SW480 (cell line): ENCODE measurements around the gene ATP4B.

Source experiments
- DNase-seq: peaks from one replicate; pipeline ENCODE4 v3.0.0-alpha.2; 2016; ENCODE audit warnings: low spot score

Gene ATP4B

DNA sequence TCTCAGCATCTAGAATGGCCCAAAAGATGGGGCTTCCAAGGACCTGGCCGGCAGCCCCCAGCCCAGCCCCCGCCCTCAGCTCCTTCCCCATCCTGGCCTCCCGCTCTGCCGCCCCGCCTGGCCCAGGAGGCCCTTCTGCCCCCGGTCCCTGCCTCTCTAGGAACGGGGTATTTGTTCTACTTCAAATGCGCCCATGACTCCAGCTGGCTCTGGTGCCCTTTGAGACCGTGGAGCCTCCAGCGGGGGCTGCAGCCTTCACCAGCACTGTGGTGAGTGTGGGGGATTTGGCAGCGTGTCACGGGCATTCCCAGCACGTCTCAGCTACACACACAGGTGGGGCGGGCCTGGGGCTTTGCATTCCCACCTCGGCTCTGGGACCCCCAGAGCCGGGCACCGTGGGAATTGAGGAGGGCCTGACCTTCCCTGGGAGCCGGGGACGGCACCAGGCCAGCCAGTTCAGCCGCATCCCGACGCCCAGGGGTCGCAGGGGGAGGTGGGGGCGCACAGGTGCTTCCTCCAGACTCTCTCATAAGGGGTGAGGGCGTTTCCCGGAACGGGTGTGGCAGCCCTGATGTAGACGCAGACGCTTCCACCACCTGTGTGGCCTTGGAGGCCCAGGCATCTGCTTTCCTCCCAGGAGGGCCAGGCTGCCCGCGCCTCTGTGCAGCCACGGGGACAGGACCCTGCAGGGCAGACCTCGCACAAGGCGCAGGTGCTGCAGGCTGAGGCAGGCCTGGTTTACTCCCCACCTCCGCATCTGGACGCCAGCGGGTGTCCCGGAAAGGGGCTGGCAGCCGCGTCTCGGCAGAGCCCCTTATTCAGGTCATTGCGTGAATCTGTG is 947 bp downstream of the ATP4B start:
- no peak for DNase-seq

DNA sequence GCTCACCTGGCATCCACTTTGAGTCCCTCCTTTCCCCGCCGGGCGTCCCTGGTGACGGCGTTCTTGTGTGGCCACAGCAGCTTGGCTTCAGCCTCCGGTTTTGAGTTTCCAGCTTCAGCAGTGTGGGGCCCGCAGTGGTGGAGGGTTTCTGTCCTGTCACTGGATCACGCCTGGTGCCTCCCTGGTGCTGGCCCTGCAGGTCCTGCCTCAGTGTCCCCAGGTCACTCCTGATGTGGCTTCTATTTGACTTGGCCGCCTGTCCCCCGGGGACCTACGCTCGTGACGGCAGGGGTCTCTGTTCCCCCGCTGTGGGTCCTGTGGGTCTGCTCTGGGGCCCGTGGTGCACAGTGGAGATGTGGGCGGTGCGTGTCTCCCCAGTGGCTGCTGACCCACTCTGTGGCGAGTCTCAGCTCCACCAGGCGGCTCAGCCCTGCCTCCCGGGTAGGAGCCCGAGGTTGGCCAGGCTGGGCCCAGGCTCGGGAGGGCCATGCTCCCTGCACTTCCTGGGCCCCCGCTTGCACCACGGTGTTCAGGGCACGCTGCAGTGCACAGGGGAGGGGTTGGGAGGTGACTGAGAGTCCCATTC is 1.9 kb downstream of the ATP4B start:
- no peak for DNase-seq

DNA sequence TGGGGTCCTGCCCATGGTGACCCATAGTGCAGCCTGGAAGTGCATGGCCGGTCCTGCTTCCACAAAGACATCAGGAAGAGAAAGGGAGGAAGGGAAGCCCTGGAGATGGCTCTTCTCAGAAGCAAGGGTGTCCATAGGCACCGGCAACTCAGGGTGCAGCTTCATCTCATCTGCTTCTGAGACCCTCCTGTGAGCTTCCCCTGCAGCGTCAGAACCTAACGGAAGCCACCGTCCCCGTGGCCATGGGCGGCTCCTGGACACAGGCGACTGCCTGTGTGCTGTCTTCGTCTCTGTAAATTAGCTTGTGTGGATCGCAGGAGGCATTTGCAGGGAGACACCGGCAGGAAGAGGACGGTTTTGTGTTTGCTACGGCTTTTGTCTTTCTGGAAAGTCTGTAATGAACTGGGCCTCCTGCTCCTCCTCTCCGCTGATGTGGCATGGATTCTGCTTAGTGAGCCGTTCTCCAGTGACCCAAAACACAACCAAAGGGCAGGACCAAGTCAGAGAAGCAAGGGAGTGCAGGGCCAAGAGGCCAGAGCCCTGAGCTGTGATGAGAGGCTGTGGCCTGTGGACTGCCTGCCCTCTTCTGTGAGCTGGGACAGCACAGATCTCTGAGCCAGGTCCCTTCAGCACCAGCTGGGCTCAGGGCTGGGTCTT is 2.5 kb downstream of the ATP4B start:
- DNase-seq: no peak

DNA sequence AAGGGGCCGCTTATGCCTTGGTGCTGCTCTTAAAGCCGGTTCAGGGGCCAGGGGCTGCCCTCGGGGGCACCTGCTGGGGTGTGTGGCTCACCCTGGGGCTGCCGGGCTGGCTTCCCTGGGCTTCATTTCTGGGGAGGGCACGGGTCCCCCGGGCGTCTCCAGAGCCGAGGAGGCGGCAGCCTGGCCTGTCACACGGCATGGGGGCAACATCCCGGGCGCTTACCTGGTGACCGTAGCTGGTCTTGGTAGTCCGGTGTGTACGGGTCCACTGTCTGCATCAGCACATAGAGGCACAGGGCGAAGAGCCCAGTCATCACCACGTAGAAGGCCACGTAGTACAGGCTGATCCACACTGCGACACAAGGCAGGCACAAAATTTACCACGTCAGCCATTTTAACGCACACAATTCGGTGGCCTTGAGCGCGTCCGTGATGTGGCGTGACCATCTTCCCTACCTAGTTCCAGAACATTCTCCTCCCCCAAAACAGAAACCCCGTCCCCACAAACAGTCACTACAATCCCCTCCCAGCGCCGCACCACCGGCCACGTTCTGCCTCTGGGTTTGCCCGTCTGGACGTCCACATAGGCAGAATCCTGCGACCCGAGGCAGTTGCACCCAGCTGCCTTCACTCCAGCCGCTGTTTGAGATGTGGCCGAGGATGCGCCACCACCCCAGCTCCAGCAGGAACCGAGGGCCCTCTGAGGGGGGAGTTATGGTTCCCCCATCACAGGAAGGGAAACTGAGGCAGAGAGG is 3.2 kb downstream of the ATP4B start:
- DNase-seq: no peak

DNA sequence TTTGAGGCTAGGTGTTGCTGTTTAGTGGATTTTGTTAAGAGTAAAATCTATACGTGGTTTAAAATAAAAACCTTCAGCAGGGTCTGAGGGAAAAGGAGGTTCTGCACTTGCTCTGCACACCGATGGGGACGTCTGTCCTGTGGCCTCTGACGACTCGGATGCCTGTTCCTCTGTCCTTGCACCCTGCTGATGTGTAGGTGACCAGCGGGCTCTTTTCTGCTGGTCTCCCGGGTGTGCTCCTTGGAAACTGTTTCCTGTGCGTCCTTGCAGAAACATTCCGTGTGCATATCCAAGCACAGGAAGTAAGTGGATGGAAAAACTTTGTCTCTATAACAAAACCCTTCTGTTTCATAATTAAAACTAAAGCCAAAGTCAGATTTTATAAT is 3.8 kb downstream of the ATP4B start:
- DNase-seq: no peak

DNA sequence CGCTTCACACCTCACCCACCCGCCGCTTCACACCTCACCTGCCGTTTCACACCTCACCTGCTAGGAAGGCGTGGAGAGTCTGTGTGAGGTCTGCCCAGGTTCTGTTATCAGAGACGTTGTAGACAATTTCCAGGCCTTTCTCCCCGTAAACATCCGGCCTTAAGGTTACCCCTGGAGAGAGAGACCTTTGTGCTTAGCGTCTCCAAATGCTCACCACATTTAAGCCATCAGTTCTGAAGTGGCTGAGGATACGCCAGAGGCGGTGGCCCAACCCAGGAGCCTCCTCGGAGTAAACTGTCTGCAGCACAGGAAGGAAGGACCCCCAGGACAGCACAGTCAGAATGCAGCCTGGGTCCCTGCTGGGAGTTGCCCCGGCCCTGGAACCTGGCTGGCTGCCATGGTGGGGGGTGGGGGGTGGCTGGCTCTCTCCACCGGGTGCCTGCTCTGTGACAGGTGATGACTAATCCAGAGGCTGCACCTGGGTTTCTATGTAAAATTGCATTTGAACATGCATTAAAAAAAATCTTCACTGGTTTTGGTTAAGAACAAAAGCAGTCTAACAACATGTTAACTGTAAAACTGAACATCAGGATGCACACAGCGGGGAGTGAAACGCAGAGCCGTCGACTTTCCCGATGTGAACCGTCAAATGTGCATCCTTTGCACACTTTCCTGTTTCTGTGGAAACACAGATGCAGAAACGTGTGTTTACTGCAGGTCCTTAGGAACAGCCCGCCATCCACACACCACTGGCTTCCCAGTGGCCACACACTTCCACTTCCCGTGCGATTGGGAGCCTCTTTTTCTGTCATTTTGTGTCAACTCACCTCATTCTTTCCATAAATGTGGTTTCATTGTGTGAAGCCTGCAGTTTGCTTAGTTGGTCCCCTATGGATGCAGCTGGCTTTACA is 4.5 kb downstream of the ATP4B start:
- DNase-seq: no peak

DNA sequence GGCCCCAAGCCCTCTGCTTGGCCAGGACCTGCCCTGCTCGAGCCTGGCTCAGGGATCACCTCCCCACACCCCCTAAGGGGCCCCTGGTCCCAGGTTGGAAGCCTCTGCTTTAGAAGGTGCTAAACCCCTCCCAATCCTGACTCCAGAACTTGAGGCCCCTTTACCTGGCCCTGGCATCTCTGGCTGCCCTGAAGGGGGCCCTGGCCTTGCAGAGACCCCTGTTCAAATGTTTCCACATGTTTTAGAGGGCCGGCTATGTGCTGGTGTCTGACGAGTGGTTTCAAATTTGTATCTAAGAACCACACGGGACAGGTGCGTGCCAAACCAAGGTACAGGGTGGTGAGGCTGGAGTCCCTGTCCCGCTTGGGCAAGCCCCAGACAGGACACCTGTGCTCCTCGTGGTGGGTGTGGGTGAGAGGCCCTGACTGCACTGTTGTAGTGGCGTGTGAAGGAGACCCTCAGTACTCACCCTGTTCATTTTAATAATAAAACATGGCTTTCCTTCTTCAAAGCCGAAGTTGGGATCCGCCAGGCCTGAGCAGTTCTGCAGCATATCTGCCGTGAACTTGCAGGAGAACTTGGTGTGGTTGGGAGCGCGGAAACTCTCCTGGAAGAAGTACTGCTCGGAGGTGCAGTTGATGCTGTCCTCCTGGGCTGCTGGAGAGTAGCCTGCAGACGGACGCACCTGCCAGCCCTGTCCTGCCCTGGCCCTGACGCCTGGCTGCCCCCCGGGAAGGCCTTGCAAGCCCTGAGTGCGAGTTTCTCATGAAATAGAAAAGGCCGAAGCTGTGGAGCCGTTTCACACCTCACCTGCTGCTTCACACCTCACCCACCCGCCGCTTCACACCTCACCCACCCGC is 5.4 kb downstream of the ATP4B start:
- DNase-seq: no peak

DNA sequence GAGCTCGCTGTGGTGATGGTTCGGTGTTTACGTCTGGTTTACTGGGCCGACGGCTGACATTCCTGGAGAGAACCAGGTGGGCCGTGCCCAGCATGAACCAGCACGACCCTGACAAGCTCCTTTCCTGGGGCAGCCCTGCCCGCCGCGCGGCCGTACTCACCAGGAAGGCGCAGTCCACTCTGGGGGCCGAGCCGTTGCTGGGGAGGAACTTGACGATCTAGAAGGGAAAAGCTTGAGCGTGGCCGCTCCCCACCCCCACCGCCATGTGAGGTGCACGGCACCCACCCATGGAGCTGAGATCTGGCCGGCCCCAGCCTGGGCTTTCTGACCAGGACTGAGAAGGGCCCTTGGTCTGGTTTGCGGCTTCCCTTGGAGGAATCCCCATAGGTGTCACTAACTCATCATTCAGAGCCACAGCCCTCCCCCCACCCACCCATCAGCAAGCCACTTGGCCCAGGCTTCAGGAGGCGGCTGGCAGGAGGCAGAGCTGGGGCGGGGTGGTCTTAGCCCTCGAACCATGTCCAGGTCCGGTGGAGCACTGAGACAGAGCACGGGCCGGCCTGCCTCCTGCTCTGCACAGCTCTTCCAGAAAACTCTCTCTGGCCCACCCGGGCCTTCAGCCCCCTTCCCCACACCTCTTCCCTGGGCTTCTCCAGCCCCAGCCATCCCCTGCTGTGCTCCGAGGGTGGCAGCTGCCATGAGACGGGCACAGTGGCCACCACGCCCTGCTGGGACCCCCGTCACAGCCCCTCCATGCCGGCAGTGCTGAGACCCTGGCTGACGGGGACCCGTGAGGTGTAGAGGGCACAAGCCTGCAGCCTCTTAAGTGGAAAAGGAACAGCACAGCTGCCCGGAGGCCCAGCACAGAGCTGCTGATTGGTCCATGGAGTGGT is 6.2 kb downstream of the ATP4B start:
- DNase-seq: no peak

DNA sequence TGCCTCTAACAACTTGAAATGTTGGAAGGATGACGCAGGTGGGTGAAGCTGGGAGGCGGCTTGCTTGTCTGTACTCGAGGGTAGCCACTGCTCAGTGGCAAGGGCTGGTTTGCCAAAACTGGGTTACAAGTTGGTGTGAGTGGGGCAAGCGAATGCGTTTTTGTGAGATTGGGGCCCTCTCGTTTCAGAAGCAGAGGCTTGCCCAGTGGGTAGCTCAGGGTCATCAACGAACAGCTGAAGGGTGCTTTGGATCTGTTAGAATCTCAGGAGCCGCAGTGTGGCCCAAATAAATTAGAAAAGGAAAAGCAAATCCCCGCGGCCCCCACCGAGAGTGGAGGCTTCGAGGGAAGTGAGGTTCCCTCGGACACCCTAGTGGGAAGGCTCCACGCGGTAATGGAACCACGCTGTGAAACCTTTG is 7.3 kb downstream of the ATP4B start:
- no peak for DNase-seq

DNA sequence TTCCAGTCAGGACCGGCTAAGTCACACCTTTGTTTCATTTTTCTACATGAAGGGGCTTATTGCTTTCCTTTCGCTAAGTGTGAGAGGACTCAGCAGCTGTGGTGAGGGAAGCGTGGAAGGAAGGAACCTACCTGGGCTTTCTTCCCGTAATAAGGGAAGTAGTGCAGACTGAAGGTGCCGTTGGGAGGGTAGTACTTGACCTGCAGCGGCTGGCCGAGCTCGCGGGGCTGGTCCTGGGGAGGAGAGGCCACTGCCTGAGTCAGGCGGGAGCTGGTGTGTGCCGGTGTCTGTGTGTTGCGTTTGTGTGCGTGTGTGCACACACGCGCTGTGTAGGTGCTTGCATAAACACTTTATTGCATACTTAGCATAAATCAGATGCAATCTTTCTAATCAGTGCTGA is 7.7 kb downstream of the ATP4B start:
- no peak for DNase-seq

DNA sequence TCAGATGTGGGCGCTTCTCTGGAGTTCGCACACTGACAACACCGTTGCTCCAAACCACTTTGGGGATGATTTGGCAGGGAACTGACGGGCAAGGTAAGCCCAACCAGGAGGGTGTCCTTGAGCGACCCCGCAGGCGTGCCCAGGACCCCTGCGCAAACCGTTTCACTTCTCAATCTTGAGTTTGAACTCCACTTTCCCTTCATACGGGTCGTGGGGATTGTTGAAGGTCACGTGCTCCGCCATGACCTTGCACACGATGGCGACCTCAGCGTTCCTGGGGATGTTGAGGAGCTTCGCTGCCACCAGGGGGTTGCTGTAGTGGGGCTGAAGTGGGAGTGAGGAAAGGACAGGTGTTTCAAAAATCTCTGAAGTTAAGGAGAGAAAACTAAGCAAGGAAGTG is 8.8 kb downstream of the ATP4B start:
- DNase-seq: no peak

DNA sequence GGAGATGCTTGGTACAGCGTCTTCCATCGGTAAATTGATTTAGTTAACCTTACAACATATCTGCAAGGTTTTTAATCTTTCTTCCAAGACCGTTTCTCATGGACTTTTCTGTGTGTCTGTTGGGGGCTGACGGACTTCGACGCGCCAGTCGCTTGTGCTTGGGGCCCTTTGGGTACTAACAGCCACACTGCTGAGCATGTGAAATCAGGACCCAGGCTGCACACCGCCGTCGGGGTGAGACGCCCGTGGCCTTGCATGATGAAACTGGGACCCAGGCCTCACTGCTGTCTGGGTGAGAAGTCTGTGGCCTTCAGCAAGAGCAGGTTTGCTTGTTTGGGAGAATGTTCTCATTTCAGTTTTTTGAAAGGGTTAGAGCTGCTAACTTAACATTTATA is 9.8 kb downstream of the ATP4B start:
- DNase-seq: no peak

DNA sequence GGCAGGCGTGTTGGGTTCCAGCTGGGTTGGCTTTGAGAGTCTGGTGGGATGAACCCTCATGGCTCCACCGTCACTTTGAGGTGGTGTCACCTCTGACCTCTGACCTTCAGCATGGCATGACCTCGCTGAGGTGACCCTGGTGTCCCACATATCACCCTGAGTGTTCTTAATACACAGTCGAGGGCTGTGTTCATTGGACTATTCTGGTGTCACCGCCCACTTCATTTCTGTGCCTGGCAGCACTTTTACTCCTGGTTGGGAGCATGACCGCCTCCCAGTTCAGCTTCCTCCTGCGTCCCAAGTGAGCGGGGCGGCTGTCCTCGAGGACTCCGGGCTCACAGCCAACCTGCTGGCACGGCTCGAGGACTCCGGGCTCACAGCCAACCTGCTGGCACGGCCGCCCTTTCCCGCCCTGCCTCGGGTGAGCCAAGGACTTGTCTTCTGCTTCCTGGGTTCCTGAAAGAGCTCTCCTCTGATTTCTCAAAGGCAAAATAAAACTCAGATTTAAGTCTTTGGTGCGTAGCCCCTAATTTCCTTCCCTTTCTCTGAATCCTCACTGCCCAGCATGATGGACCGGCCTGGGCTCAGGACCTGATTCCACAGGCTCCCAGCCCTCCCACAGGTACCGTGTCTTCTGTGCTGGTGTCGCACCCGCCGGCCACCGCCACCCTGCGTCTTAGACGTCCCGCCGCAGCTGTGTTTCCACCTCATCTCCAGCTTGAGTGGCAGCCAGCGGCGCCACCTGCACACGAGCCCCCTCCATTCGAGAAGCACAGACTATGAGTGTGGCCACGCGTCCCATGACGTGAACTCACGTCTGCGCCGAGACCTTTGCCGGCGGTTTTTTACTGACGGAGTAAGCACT is 10.4 kb downstream of the ATP4B start:
- peak; percentile 15 for DNase-seq

DNA sequence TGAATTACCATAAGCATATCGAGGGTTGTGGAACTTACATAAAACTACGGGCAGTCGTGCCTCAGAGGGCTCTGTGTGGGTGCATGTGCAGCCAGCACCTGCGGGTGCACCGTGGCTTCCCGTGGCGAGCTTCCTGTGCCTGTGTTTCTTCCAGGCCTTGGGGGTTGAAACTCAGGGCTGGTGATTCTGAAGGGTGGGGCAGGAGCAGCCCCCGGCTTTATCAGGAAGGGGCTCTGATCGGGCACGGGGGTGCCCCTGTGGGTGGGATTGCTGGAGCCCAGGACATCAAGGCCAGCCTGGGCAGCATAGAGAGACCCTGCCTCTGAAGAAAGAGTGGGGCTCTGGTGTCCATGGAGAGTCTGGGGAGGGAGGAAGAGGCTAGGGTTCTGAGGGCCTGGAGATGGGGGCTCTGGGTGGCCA is 11.1 kb downstream of the ATP4B start:
- no peak for DNase-seq

DNA sequence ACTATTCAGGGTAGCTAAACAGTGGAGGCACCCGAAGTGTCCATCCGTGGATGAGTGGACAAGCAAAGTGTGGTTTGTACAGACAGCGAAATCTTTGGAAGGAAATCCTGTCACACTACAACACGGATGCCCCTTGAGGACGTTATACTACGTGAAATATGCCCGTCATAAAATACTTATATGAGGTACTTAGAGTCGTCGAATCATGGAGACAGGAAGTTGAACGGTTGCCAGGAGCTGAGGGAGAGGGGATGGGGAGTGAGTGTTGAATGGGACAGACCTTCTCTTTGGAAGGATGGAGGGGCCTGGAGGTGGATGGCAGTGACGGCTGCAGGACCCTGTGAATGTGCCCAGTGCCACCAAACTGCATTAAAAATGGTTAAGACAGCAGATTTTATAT is 11.6 kb downstream of the ATP4B start:
- no peak for DNase-seq

DNA sequence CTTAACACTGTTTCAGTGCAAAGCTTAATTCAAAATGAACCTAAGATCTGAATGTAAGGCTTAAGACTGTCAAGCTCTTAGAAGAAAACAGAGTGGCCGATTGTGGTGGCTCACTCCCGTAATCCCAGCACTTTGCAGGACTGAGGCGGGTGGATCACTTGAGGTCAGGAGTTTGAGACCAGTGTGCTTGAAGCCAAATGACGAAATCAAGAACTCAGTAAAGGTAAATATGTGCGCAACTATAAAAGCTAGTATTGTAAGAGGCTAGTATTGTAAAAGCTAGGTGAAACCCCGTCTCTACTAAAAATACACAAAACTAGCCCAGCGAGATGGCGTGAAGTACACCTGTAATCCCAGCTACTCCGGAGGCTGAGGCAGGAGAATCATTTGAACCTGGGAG is 12.7 kb downstream of the ATP4B start:
- no peak for DNase-seq

DNA sequence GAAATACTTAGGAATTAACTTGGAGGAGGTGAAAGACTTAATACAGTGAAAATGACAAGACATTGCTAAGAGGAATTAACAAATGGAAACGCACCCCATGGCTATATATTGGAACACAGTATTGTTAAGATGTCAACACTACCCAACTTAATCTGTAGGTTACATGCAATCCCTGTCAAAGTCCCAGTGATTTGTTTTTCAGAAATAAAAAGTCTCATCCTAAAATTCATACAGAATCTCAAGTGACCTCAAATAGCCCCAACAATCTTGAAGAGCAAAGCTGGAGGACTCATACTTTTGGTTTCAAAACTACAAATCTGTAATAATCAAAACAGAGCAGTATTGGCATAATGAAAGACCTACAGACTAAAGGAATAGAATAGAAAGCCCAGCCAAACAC is 13.2 kb downstream of the ATP4B start:
- no peak for DNase-seq

DNA sequence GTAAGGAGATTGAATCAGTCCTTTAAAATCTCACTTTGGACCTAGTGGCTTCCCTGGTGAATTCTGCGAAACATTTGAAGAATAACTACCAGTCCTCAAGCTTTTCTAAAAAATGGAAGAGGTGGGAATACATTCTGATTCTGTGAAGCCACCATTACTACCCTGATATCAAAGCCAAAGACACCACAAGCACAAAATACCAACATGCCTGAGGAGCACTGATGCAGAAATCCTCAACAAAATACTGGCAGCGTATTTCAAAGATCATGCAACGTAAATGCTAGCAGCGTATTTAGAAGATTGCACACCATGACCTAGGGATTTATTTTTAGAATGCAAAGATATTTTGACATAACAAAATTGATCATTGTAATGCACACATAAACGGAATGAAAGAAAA is 14.4 kb downstream of the ATP4B start:
- peak; percentile 3 for DNase-seq

DNA sequence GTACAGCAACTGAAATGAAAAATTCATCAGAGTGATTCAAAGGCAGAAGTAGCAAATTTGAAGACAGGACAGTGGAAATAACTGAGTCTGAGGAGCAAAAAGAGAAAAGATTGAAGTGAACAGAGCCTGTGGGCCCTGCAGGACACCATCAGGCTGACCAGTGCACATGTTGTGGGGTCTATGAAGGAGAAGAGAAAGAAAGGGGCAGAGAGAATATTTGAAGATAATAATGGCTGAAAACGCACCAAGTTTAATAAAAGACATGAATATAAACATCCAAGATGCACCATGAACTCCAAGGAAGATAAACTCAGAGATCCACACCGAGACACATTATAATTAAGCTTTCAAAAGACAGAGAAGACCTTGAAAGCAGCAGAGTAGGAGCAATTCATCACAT is 15.4 kb downstream of the ATP4B start:
- DNase-seq: no peak
